B cell (primary cell): Measurements from ENCODE around the gene PSG6. TPM values are rescaled to one million over a fixed set of nuclear protein-coding genes. Genes with fewer than 3 reads are reported as not detected.
"Not testable (repeated sequence)": the region's sequence is repeated elsewhere in the genome, so short reads cannot be mapped to it uniquely, and the experiment has no call there.

Experiments
- ATAC-seq: fragments of 200-7000 bp; cut with Tn5 transposase; one replicate; pipeline ENCODE4 v1.10.0; 2021; ENCODE audit warnings: low read depth, mild to moderate bottlenecking, moderate number of reproducible peaks, moderate library complexity
- CTCF ChIA-PET: fragments of 350-600 bp; sonication (Branson Sonifier 250); formaldehyde crosslinking; loops from one replicate; lab custom pipeline; 2021; ENCODE audit warnings: antibody characterized with exemption, inconsistent platforms; lab: Charles Lee
- POLR2A ChIA-PET: fragments of 350-600 bp; sonication (Branson Sonifier 250); formaldehyde crosslinking; loops from one replicate; lab custom pipeline; 2021; ENCODE audit warnings: antibody characterized with exemption; lab: Charles Lee
- DNase-seq: peaks from one replicate; pipeline ENCODE4 v3.0.0; 2013
- H2AFZ ChIP-seq: 2 replicates; pipeline ENCODE4 v1.6.1; 2012; ENCODE audit warnings: mild to moderate bottlenecking, low read depth, low read length; ENCODE audit not compliant: insufficient read depth, poor library complexity, severe bottlenecking
- H3K27ac ChIP-seq, 2 donors: 1 replicate in 1 of 2; 2 replicates in 1 of 2; pipeline ENCODE4 v1.5.1; 2012 to 2013; ENCODE audit warnings: low read length in 2 of 2, mild to moderate bottlenecking in 2 of 2, moderate library complexity in 1 of 2
- H3K27me3 ChIP-seq, 4 experiments: fragments of 200-600 bp in 1 of 4; sonication (generic) in 1 of 4; replicated peaks in 1 of 4; 1 replicate in 2 of 4; 2 replicates in 2 of 4; pipeline versions ENCODE4 v1.6.1 to v1.7.0; 2013 to 2016; ENCODE audit warnings: low read length in 3 of 4, mild to moderate bottlenecking in 2 of 4, mixed read lengths in 1 of 4, moderate library complexity in 1 of 4; ENCODE audit not compliant: insufficient read depth in 4 of 4, control insufficient read depth in 3 of 4; ENCODE audit errors: control extremely low read depth in 1 of 4
- H3K36me3 ChIP-seq, 2 experiments: replicated peaks in 1 of 2; 1 replicate in 1 of 2; 2 replicates in 1 of 2; pipeline versions ENCODE4 v1.6.1 to v1.7.1; 2013; ENCODE audit warnings: low read length in 1 of 2; ENCODE audit not compliant: insufficient read depth in 2 of 2, control insufficient read depth in 1 of 2; ENCODE audit errors: control extremely low read depth in 1 of 2, extremely low read depth in 1 of 2
- H3K4me1 ChIP-seq, 2 donors: fragments of 200-600 bp in 1 of 2; sonication (generic) in 1 of 2; 1 replicate in 1 of 2; 2 replicates in 1 of 2; pipeline versions ENCODE4 v1.5.1 to v1.6.1; 2013 to 2017; ENCODE audit warnings: low read length in 2 of 2; ENCODE audit not compliant: control insufficient read depth in 2 of 2, insufficient read depth in 2 of 2
- H3K4me2 ChIP-seq: replicated peaks from 2 replicates; pipeline ENCODE3; 2012; ENCODE audit warnings: mild to moderate bottlenecking, low read depth, low read length; ENCODE audit not compliant: poor library complexity, severe bottlenecking
- H3K4me3 ChIP-seq, 5 experiments: fragments of 200-600 bp in 1 of 5; sonication (generic) in 1 of 5; 1 replicate in 3 of 5; 2 replicates in 2 of 5; pipeline versions ENCODE4 v1.5.1 to v1.7.0; 2011 to 2016; ENCODE audit warnings: low read length in 4 of 5, mild to moderate bottlenecking in 4 of 5, low read depth in 2 of 5, control low read depth in 1 of 5, moderate library complexity in 1 of 5; ENCODE audit not compliant: insufficient read depth in 1 of 5; ENCODE audit errors: control extremely low read depth in 1 of 5, extremely low read depth in 1 of 5
- H3K79me2 ChIP-seq: fragments of 200-600 bp; sonication (generic); one replicate; pipeline ENCODE4 v1.6.0; 2016; ENCODE audit warnings: low read length; ENCODE audit not compliant: control insufficient read depth, insufficient read depth
- H3K9ac ChIP-seq: fragments of 200-600 bp; sonication (generic); 2 replicates; pipeline ENCODE4 v1.6.1; 2017; ENCODE audit warnings: mild to moderate bottlenecking, low read length, moderate library complexity
- H3K9me3 ChIP-seq, 3 donors: one replicate each; pipeline versions ENCODE4 v1.6.1 to v1.7.1; 2013; ENCODE audit warnings: low read length in 2 of 3; ENCODE audit not compliant: control insufficient read depth in 2 of 3, insufficient read depth in 1 of 3; ENCODE audit errors: control extremely low read depth in 1 of 3
- H4K20me1 ChIP-seq: 2 replicates; pipeline ENCODE4 v1.6.0; 2012; ENCODE audit warnings: mild to moderate bottlenecking, low read length; ENCODE audit not compliant: insufficient read depth, control insufficient read depth, poor library complexity, severe bottlenecking
- H3K27ac Mint-ChIP-seq: one replicate; pipeline ENCODE4 v1.8.0; 2021; ENCODE audit warnings: mixed read lengths
- H3K27me3 Mint-ChIP-seq: one replicate; pipeline ENCODE4 v1.8.0; 2021; ENCODE audit warnings: mixed read lengths
- H3K4me1 Mint-ChIP-seq: one replicate; pipeline ENCODE4 v1.8.0; 2021; ENCODE audit warnings: mixed read lengths
- H3K4me3 Mint-ChIP-seq: one replicate; pipeline ENCODE4 v1.8.0; 2021; ENCODE audit warnings: mixed read lengths
- H3K9me3 Mint-ChIP-seq: one replicate; pipeline ENCODE4 v1.8.0; 2022; ENCODE audit warnings: mixed read lengths; ENCODE audit not compliant: insufficient read depth
- CTCF ChIP-seq: fragments of 200-600 bp; IDR thresholded peaks from one replicate; pipeline ENCODE4 v1.8.0; 2022; ENCODE audit warnings: antibody characterized with exemption, mild to moderate bottlenecking
- EZH2 ChIP-seq: IDR thresholded peaks from 2 replicates; pipeline ENCODE4 v1.6.1; 2012; ENCODE audit warnings: borderline replicate concordance, low read depth, mild to moderate bottlenecking, moderate library complexity, low read length; ENCODE audit not compliant: insufficient read depth, poor library complexity, severe bottlenecking
- WGBS: methylation state at CpG from one replicate; pipeline ENCODE4 v1.1.5; 2013; ENCODE audit warnings: missing lambda C conversion rate; ENCODE audit not compliant: insufficient coverage; 5-methylcytosine and 5-hydroxymethylcytosine counted together
- intact Hi-C: fragments of 100-400 bp; cut with micrococcal nuclease; formaldehyde crosslinking; loops from one replicate; pipeline ENCODE4 v1.10.0; 2022
- polyA plus RNA-seq: library from polyadenylated mRNA; depleted of rRNA; stranded (reverse); fragments of >200 nt; gene quantifications from 2 replicates; pipeline ENCODE4 v1.2.3, GENCODE V29; 2012
- total RNA-seq, 2 donors: library from RNA; stranded (reverse); fragments of 120-200 nt in 1 of 2; gene quantifications; 1 replicate in 1 of 2; 2 replicates in 1 of 2; pipeline versions ENCODE4 v1.2.3 to v1.2.4, GENCODE V29; 2013 to 2022

The PSG6 gene
- total and polyA plus RNA-seq, 2 donors (not counting 1 experiment from before 2014, with no cell fraction given), result not detected

- Histone ChIP-seq H3K36me3 (no peaks in the 10 kb centered on the region), H2AFZ (no peak overlapping the region), H3K9ac (no peak overlapping the region), H3K4me3 (no peak overlapping the region), H3K27ac (no peak overlapping the region), H3K4me2 (no peak overlapping the region), H3K27me3 (peaks cover 0 to 3% (median 0%) of the 10 kb centered on the region in 4 experiments), H3K4me1 (no peaks in the 10 kb centered on the region), H3K79me2 (no peaks in the 10 kb centered on the region), H3K9me3 (no peaks in the 10 kb centered on the region), H4K20me1 (no peaks in the 10 kb centered on the region)
- Mint-ChIP-seq H3K27me3 (peaks cover 2% of the 10 kb centered on the region), H3K9me3 (no peaks in the 10 kb centered on the region), H3K4me1 (no peaks in the 10 kb centered on the region), H3K4me3 (no peak overlapping the region), H3K27ac (no peak overlapping the region)
- WGBS, result 0% methylated on average over 2 of the region's 3 CpGs
- DNase-seq (no peak), ATAC-seq (no peak)
- intact Hi-C loops, result no loop called here
- TF ChIP-seq EZH2 (no peak), CTCF (no peak)
- ChIA-PET POLR2A (no interaction called here), CTCF (no interaction called here)
These were observed 2.0 kb upstream of the PSG6 start for GRCh38 chr19:42919757-42920079.

GRCh38 chr19:42919070-42919756 is 1.5 kb upstream of the PSG6 start:
- H3K9me3 ChIP-seq, H3K4me3 ChIP-seq, H3K9ac ChIP-seq, H3K4me2 ChIP-seq, H3K36me3 ChIP-seq, POLR2A ChIA-PET, intact Hi-C loops, H3K9me3 Mint-ChIP-seq, H2AFZ ChIP-seq, H3K4me1 ChIP-seq, DNase-seq, H3K27ac ChIP-seq, H3K27me3 ChIP-seq, H3K27ac Mint-ChIP-seq, H3K79me2 ChIP-seq, CTCF ChIA-PET, H4K20me1 ChIP-seq, H3K4me3 Mint-ChIP-seq, H3K4me1 Mint-ChIP-seq, ATAC-seq, H3K27me3 Mint-ChIP-seq: not testable (repeated sequence)
- 85% methylated on average over 22 of the region's 26 CpGs for WGBS

- H3K9ac ChIP-seq, H3K4me3 ChIP-seq, H2AFZ ChIP-seq, H3K9me3 Mint-ChIP-seq, CTCF ChIA-PET, H3K4me3 Mint-ChIP-seq, H3K79me2 ChIP-seq, H3K4me1 ChIP-seq, POLR2A ChIA-PET, H3K4me1 Mint-ChIP-seq, H3K27ac ChIP-seq, intact Hi-C loops, H3K27ac Mint-ChIP-seq, H3K36me3 ChIP-seq, H3K4me2 ChIP-seq, ATAC-seq, H3K9me3 ChIP-seq, H4K20me1 ChIP-seq, DNase-seq, H3K27me3 Mint-ChIP-seq, H3K27me3 ChIP-seq: not testable (repeated sequence)
- 61% methylated on average over 11 of the region's 15 CpGs for WGBS
These were observed 829 bp upstream of the PSG6 start for GRCh38 chr19:42918377-42919069.
